PC-3 (cell line): Measurements from ENCODE around the gene MYH7B. TPM values are rescaled to one million over a fixed set of nuclear protein-coding genes. Genes with fewer than 3 reads are reported as not detected.

Source experiments
- ATAC-seq: fragments of 200-7000 bp; cut with Tn5 transposase; 2 replicates; pipeline ENCODE4 v1.9.1; 2020; ENCODE audit warnings: mild to moderate bottlenecking, moderate library complexity
- BruUV-seq: library from RNA; stranded (reverse); fragments of 400-500 nt; replicated peaks from 2 replicates; lab custom pipeline; 2021; lab: Mats Ljungman, UMichigan
- CTCF ChIA-PET: fragments of 300-600 bp; sonication (Branson Sonifier 250); formaldehyde crosslinking; loops from one replicate; lab custom pipeline; 2022; ENCODE audit warnings: antibody characterized with exemption; lab: Charles Lee
- POLR2A ChIA-PET: fragments of 300-600 bp; sonication (Branson Sonifier 250); formaldehyde crosslinking; loops from one replicate; lab custom pipeline; 2022; ENCODE audit warnings: antibody characterized with exemption; ENCODE audit not compliant: unreplicated experiment; lab: Charles Lee
- DNase-seq: peaks from one replicate; pipeline ENCODE4 v3.0.0-alpha.2; 2015
- H2AFZ ChIP-seq: fragments of 300-600 bp; sonication (generic); 2 replicates; pipeline ENCODE4 v1.6.0; 2016; ENCODE audit warnings: antibody characterized with exemption, low read length
- H3F3A ChIP-seq: fragments of 300-600 bp; sonication (generic); one replicate; pipeline ENCODE4 v1.6.0; 2017; ENCODE audit warnings: antibody characterized with exemption, low read length, control low read depth, mild to moderate bottlenecking; ENCODE audit not compliant: unreplicated experiment
- H3K27ac ChIP-seq: fragments of 300-600 bp; sonication (generic); 2 replicates; pipeline ENCODE4 v1.5.1; 2016; ENCODE audit warnings: mild to moderate bottlenecking, low read length
- H3K27me3 ChIP-seq: fragments of 300-600 bp; sonication (generic); 2 replicates; pipeline ENCODE4 v1.6.1; 2016; ENCODE audit warnings: low read length, mixed read lengths
- H3K36me3 ChIP-seq: fragments of 300-600 bp; sonication (generic); 2 replicates; pipeline ENCODE4 v1.6.1; 2016; ENCODE audit warnings: low read depth, mixed run types, low read length, mixed read lengths
- H3K4me1 ChIP-seq: fragments of 300-600 bp; sonication (generic); 2 replicates; pipeline ENCODE4 v1.5.1; 2016; ENCODE audit warnings: low read length; ENCODE audit not compliant: insufficient read depth
- H3K4me2 ChIP-seq: fragments of 300-600 bp; sonication (generic); 2 replicates; pipeline ENCODE4 v1.6.0; 2016; ENCODE audit warnings: low read length
- H3K4me3 ChIP-seq: fragments of 300-600 bp; sonication (generic); 2 replicates; pipeline ENCODE4 v1.5.1; 2016; ENCODE audit warnings: mild to moderate bottlenecking, low read length, mixed read lengths
- H3K79me2 ChIP-seq: fragments of 300-600 bp; sonication (generic); 2 replicates; pipeline ENCODE4 v1.6.1; 2017; ENCODE audit warnings: low read length, mixed read lengths
- H3K9ac ChIP-seq: fragments of 300-600 bp; sonication (generic); 2 replicates; pipeline ENCODE4 v1.6.0; 2016; ENCODE audit warnings: mild to moderate bottlenecking, low read length
- H3K9me2 ChIP-seq: fragments of 300-600 bp; sonication (generic); replicated peaks from 2 replicates; pipeline ENCODE4 v1.6.1; 2016; ENCODE audit warnings: mixed run types, low read length, mixed read lengths
- H3K9me3 ChIP-seq: fragments of 300-600 bp; sonication (generic); 2 replicates; pipeline ENCODE4 v1.6.1; 2016; ENCODE audit warnings: low read length, mixed read lengths
- H4K20me1 ChIP-seq: fragments of 300-600 bp; sonication (generic); 2 replicates; pipeline ENCODE4 v1.6.1; 2016; ENCODE audit warnings: low read length, mixed read lengths
- EZH2 ChIP-seq: fragments of 300-600 bp; sonication (generic); IDR thresholded peaks from one replicate; pipeline ENCODE4 v1.6.1; 2017; ENCODE audit warnings: antibody characterized with exemption, mild to moderate bottlenecking, low read length; ENCODE audit not compliant: unreplicated experiment
- EZH2phosphoT487 ChIP-seq: fragments of 300-600 bp; sonication (generic); IDR thresholded peaks from 2 replicates; pipeline ENCODE4 v1.6.1; 2018; ENCODE audit warnings: mild to moderate bottlenecking, antibody characterized with exemption, low read length, borderline replicate concordance
- intact Hi-C: fragments of 100-400 bp; cut with micrococcal nuclease; formaldehyde crosslinking; loops from 2 replicates; pipeline ENCODE4 v1.9.0; 2023
- total RNA-seq: library from RNA; depleted of rRNA; stranded (reverse); fragments of >200 nt; gene quantifications from 2 replicates; pipeline ENCODE4 v1.2.3, GENCODE V29; 2014
- TF ChIP-seq, protein P1 (sequence below): fragments of 300-600 bp; sonication (generic); conservative IDR thresholded peaks from 2 replicates; pipeline ENCODE4 v1.5.1; 2017; ENCODE audit warnings: antibody characterized with exemption, low read depth, mild to moderate bottlenecking, low read length

MYH7B gene
- total RNA-seq, 1 experiment from 2014 or later = 0.04 TPM

DNA sequence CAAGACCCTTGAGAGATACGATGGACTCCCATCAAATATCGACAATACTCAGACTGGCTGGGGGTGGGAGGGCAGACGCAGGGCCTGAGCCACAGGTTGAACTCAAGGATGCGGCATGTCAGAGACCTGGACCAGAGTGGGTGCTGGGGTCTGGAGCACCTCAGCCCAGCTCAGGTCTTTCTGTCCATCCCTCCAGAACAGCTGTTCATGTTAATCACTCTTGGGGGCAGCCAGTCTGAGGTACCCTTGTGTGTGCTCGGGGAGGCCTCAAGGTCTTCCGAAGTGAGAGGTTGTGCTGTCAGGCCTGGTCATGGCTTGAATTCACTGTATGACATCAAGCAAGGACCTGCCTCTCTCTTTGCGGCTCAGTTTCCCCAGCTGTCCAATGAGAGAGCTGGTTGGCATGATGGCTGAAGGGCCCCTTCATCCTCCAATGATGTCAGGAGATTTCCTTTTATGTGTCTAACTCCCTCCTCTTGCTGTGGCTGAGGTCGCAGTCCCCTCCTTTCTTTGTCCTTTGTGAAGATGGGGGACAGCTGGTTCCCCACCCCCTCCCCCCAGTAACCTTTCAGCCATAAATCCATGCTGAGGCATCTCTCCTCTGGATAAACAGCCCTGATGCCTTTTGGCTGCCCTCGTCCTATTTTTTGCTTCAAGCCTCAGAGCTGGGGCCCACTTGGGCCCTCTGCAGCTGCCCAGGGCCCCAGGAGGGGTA, 15.3 kb downstream of the MYH7B start:
- Histone ChIP-seq H3K9me3 (no peaks in the 10 kb centered on the region), H3K27me3 (no peaks in the 10 kb centered on the region), H3K9ac (no peak overlapping the region), H3K79me2 (no peaks in the 10 kb centered on the region), H4K20me1 (no peaks in the 10 kb centered on the region), H3K4me3 (no peak overlapping the region), H3K36me3 (no peaks in the 10 kb centered on the region), H3F3A (no peaks in the 10 kb centered on the region), H3K27ac (no peak overlapping the region), H3K4me2 (no peak overlapping the region), H3K4me1 (no peaks in the 10 kb centered on the region), H3K9me2 (no peaks in the 10 kb centered on the region), H2AFZ (no peak overlapping the region)
- intact Hi-C loops = no loop called here
- DNase-seq (no peak), ATAC-seq (no peak)
- BruUV-seq = no TSS peak
- POLR2A ChIA-PET = no interaction called here
- CTCF ChIA-PET = interaction anchor here (0.5 to 0.7 kb wide), 3 partner anchors 15 to 345 kb away, joined by 3 to 7 read pairs (median 6); no protein-coding TSS in a partner anchor
- TF ChIP-seq, protein P1, sequence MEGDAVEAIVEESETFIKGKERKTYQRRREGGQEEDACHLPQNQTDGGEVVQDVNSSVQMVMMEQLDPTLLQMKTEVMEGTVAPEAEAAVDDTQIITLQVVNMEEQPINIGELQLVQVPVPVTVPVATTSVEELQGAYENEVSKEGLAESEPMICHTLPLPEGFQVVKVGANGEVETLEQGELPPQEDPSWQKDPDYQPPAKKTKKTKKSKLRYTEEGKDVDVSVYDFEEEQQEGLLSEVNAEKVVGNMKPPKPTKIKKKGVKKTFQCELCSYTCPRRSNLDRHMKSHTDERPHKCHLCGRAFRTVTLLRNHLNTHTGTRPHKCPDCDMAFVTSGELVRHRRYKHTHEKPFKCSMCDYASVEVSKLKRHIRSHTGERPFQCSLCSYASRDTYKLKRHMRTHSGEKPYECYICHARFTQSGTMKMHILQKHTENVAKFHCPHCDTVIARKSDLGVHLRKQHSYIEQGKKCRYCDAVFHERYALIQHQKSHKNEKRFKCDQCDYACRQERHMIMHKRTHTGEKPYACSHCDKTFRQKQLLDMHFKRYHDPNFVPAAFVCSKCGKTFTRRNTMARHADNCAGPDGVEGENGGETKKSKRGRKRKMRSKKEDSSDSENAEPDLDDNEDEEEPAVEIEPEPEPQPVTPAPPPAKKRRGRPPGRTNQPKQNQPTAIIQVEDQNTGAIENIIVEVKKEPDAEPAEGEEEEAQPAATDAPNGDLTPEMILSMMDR = no peak
- no peak for TF ChIP-seq EZH2phosphoT487
- no peak for TF ChIP-seq EZH2

DNA sequence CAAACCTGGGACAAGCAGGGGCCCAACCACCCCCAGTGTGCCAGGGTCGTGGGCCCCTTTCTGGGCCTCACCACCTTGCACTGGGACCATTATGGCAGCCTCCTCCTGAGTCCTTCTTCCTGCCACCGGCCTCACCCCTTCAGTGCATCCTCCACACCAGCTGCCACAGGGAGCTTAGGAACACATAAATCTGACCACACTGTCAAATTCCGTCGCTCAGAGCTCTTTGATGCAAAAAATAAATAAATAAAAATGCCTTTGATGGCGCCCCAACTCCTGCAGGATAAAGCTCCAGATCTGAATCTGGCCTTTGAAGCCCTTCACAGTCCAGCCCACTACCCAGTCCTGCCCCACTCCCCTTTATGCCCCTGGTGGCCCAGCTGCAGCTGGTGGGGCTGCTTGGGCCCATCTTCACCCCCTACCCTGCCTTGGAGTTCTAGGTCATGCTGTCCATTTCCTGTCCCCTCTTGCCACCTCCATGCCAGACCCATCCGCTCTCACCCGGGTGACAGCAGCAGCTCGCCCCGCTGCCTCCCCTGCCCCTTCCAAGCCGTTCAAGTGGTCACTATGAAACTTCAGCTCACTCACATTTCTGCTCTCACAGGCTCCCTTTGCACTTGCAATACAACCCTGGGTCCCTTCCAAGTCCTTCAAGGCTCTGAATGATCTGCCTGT, 16.0 kb downstream of the MYH7B start:
- Histone ChIP-seq H3K9me3 (no peaks in the 10 kb centered on the region), H3K36me3 (no peaks in the 10 kb centered on the region), H3K4me3 (no peak overlapping the region), H3K79me2 (no peaks in the 10 kb centered on the region), H2AFZ (no peak overlapping the region), H3K9ac (no peak overlapping the region), H3K27me3 (no peaks in the 10 kb centered on the region), H3K27ac (no peak overlapping the region), H3F3A (no peaks in the 10 kb centered on the region), H3K4me2 (no peak overlapping the region), H3K4me1 (no peaks in the 10 kb centered on the region), H3K9me2 (no peaks in the 10 kb centered on the region), H4K20me1 (no peaks in the 10 kb centered on the region)
- ChIA-PET POLR2A (no interaction called here), CTCF (interaction anchor here (0.7 kb wide), 2 partner anchors 16 to 45 kb away, joined by 6 to 7 read pairs; no protein-coding TSS in a partner anchor)
- no TSS peak for BruUV-seq
- TF ChIP-seq, protein P1 = no peak
- TF ChIP-seq EZH2 (no peak), EZH2phosphoT487 (no peak)
- no peak for ATAC-seq
- DNase-seq = no peak
- intact Hi-C loops = no loop called here

DNA sequence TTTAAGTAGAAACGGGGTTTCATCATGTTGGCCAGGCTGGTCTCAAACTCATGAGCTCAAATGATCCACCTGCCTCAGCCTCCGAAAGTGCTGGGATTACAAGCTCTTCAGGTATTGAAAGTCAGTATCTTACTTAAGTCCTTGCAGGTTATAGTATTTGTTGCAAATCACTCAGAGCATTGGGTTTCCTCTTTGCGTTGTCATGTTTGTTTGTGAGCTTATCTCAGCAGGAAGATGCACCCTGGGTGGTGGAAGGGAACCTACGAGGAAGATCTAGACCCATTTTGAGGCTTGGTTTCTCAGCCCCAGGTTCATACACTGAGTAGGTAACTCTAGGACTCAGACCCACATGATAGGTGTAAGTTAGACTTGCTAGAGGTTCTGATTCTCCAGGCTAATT, 18.6 kb downstream of the MYH7B start:
- Histone ChIP-seq H3K9me3 (no peaks in the 10 kb centered on the region), H3K27me3 (no peaks in the 10 kb centered on the region), H3K4me3 (no peak overlapping the region), H3K4me2 (no peak overlapping the region), H3K27ac (no peak overlapping the region), H3K36me3 (no peaks in the 10 kb centered on the region), H3K79me2 (no peaks in the 10 kb centered on the region), H3K4me1 (no peaks in the 10 kb centered on the region), H2AFZ (no peak overlapping the region), H3K9ac (no peak overlapping the region), H3K9me2 (no peaks in the 10 kb centered on the region), H4K20me1 (no peaks in the 10 kb centered on the region), H3F3A (no peaks in the 10 kb centered on the region)
- CTCF ChIA-PET = no interaction called here
- no TSS peak for BruUV-seq
- no peak for ATAC-seq
- no peak for DNase-seq
- TF ChIP-seq EZH2phosphoT487 (no peak), EZH2 (no peak)
- TF ChIP-seq, protein P1 = no peak
- POLR2A ChIA-PET = interaction anchor here (0.7 kb wide), 1 partner anchor 22 kb away, joined by 36 read pairs; no protein-coding TSS in a partner anchor
- intact Hi-C loops = no loop called here
